ENCODE results near the gene TNRC6B. TPM values are rescaled to one million over a fixed set of nuclear protein-coding genes. Genes with fewer than 3 reads are reported as not detected.
"Not testable (repeated sequence)": the region's sequence is repeated elsewhere in the genome, so short reads cannot be mapped to it uniquely, and the experiment has no call there.

TNRC6B gene
- polyA plus RNA-seq, 3 donors from 2014 or later: 12.9 to 90.1 (median 29.7) TPM

DNA sequence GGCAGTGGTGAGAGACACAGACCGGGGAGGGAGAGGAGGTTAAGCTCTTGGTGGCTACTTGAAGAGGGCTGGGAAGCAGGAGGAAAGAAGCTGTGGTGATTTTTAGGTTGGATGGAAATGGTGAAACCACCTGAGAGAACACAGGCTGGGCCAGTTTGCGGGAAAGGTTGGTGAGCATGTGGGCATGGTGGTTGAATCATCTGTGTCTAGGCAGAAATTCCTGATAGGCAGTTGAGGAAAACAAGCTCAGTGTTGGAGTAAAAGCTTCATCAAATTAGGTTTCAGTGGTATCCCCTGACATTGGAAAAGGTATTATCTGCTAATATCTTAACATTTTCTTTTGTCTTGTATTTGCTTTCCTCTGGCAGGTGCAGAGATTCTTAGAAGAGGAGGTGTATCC is 188.3 kb downstream of the TNRC6B start:
- peaks cover 0 to 1% (median 0%) of the 10 kb centered on the region in 3 donors for H3K27me3 Mint-ChIP-seq (ENCODE audit: low read depth in 3 of 3)
- peaks cover 36 to 59% (median 48%) of the 10 kb centered on the region in 3 donors for H3K36me3 Mint-ChIP-seq
- no peak overlapping the region for H3K4me3 Mint-ChIP-seq
- peaks cover 3 to 6% of the 10 kb centered on the region in 2 donors for H3K4me1 Mint-ChIP-seq
- H3K9me3 Mint-ChIP-seq: no peaks in the 10 kb centered on the region
- DNase-seq: no peak
- H3K27ac Mint-ChIP-seq: no peak overlapping the region

- Mint-ChIP-seq H3K4me1 (peaks cover 12% of the 10 kb centered on the region in 2 donors), H3K27ac (no peak overlapping the region), H3K9me3 (no peaks in the 10 kb centered on the region), H3K27me3 (ENCODE audit: low read depth in 3 of 3) (peaks cover 0 to 3% (median 0%) of the 10 kb centered on the region in 3 donors), H3K4me3 (no peak overlapping the region), H3K36me3 (peaks cover 24 to 47% (median 35%) of the 10 kb centered on the region in 3 donors)
- DNase-seq: no peak
These were observed 189.6 kb downstream of the TNRC6B start for GRCh38 chr22:40367342-40367741.

DNA sequence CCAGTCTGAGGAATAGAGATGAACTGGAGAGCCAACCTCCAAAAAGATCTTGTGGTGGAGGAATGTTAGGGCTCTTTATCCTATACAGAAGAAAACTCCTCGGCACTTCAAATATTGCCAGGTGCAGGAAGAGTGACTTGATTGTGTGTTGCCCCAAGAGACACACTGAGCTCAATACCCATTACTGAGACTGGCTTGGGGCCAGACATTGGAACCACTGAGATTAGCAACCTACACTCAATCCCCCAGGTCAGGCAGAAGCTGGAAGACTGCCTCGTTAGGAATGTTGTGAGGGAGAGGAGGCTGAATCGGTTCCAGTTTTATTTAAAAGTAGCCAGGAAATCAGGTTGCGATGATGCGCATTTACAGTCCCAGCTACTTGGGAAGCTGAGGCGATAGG is 190.3 kb downstream of the TNRC6B start:
- Mint-ChIP-seq H3K36me3 (peaks cover 20 to 40% (median 30%) of the 10 kb centered on the region in 3 donors), H3K27me3 (ENCODE audit: low read depth in 3 of 3) (peaks cover 0 to 3% (median 0%) of the 10 kb centered on the region in 3 donors), H3K4me3 (peak overlapping the region in 2 of 5 donors; percentile 21 to 56), H3K27ac (peak overlapping the region in 1 of 6 donors; percentile 10), H3K4me1 (peaks cover 17 to 19% of the 10 kb centered on the region in 2 donors), H3K9me3 (no peaks in the 10 kb centered on the region)
- DNase-seq: no peak

DNA sequence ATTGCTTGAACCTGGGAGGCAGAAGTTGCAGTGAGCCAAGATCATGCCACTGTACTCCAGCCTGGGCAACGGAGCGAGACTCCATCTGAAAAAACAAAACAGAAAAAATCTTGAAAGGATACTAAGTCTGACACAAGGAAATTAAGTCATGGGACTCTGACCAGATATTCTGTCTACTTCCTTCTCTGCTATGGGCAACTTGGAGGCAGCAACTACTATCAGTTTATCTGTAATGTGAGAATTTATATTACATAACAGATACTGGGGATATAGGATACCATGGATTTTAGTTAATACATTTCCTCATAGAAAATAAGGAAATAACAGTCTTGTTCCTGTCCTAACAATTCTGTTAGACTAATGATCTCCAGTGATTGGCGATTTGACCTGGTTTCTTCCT is 191.1 kb downstream of the TNRC6B start:
- peaks cover 17 to 32% (median 27%) of the 10 kb centered on the region in 3 donors for H3K36me3 Mint-ChIP-seq

GRCh38 chr22:40374567-40374966 is 196.8 kb downstream of the TNRC6B start:
- Mint-ChIP-seq H3K27ac (no peak overlapping the region), H3K4me3 (no peak overlapping the region)

More for the DNA sequence above, 191.1 kb downstream of the TNRC6B start:
- Mint-ChIP-seq H3K4me3 (no peak overlapping the region), H3K4me1 (peaks cover 19 to 20% of the 10 kb centered on the region in 2 donors), H3K27ac (no peak overlapping the region), H3K27me3 (ENCODE audit: low read depth in 3 of 3) (peaks cover 0 to 3% (median 0%) of the 10 kb centered on the region in 3 donors), H3K9me3 (no peaks in the 10 kb centered on the region)
- no peak for DNase-seq

DNA sequence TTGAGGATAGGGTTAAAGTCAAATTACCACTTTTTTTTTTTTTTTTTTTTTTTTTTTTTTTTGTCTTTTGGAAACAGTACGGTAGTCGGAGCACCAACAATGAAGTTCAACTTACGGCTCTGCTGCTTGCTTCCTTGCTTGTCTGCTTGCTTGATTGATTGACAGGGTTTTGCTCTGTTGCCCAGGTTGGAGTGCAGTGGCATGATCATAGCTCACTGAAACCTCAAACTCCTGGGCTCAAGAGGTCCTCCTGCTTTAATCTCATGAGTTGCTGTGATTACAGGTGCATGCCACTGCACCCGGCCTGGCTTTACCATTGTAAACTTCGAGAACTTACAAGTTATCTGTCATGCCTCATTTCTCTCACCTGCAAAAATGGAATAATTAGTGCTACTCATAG is 198.4 kb downstream of the TNRC6B start:
- Mint-ChIP-seq H3K4me1 (peaks cover 20 to 29% of the 10 kb centered on the region in 2 donors), H3K27me3 (ENCODE audit: low read depth in 3 of 3) (peaks cover 0 to 1% (median 1%) of the 10 kb centered on the region in 3 donors), H3K4me3 (no peak overlapping the region), H3K9me3 (no peaks in the 10 kb centered on the region), H3K36me3 (peaks cover 0 to 8% (median 0%) of the 10 kb centered on the region in 3 donors), H3K27ac (peak overlapping the region in 1 of 6 donors; percentile 22)
- DNase-seq: no peak

More at GRCh38 chr22:40374567-40374966, 196.8 kb downstream of the TNRC6B start:
- Mint-ChIP-seq H3K4me1 (peaks cover 24 to 33% of the 10 kb centered on the region in 2 donors), H3K36me3 (peaks cover 0 to 8% (median 0%) of the 10 kb centered on the region in 3 donors), H3K9me3 (no peaks in the 10 kb centered on the region), H3K27me3 (ENCODE audit: low read depth in 3 of 3) (peaks cover 0 to 1% (median 1%) of the 10 kb centered on the region in 3 donors)
- no peak for DNase-seq

GRCh38 chr22:40377931-40378330 is 200.2 kb downstream of the TNRC6B start:
- H3K9me3 Mint-ChIP-seq: no peaks in the 10 kb centered on the region
- peaks cover 0 to 8% (median 0%) of the 10 kb centered on the region in 3 donors for H3K36me3 Mint-ChIP-seq
- H3K4me3 Mint-ChIP-seq: no peak overlapping the region
- no peak for DNase-seq
- no peak overlapping the region for H3K27ac Mint-ChIP-seq
- peaks cover 10 to 15% of the 10 kb centered on the region in 2 donors for H3K4me1 Mint-ChIP-seq
- peaks cover 0 to 1% (median 0%) of the 10 kb centered on the region in 3 donors for H3K27me3 Mint-ChIP-seq (ENCODE audit: low read depth in 3 of 3)

DNA sequence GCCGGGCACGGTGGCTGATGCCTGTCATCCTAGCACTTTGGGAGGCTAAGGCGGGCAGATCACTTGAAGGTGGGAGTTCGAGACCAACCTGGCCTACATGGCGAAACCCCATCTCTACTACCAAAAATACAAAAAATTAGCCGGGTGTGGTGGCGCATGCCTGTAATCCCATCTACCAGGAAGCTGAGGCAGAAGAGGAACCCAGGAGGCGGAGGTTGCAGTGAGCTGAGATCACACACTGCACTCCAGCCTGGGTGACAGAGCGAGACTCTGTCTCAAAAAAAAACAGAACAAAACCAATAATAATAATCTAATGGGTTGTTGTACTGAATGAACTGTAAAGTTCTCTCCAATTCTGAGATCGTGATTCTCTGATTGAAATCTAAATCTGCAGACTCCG is 200.7 kb downstream of the TNRC6B start:
- H3K4me3 Mint-ChIP-seq; H3K27ac Mint-ChIP-seq; DNase-seq; H3K9me3 Mint-ChIP-seq; H3K27me3 Mint-ChIP-seq (ENCODE audit: low read depth in 3 of 3); H3K36me3 Mint-ChIP-seq: not testable (repeated sequence)
- peaks cover 9 to 17% of the 10 kb centered on the region in 2 donors for H3K4me1 Mint-ChIP-seq

DNA sequence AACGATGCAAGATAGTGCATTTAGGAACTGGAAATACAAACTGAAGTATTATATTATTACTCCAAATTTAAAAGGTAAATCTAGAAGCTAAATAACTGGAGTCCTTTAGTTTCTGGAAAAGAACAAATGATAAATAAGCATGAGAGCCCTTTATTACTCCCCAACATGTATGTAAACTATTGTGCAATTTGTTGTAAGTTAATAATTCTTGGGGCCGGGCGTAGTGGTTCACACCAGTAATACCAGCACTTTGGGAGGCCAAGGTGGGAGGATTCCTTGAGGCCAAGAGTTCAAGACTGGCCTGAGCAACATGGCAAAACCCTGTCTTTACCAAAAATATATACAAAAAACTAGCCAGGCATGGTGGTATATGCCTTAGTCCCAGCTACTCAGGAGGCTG is 203.7 kb downstream of the TNRC6B start:
- Mint-ChIP-seq H3K9me3 (no peaks in the 10 kb centered on the region), H3K36me3 (peaks cover 0 to 15% (median 0%) of the 10 kb centered on the region in 3 donors), H3K4me1 (peaks cover 26 to 36% of the 10 kb centered on the region in 2 donors), H3K27ac (no peak overlapping the region), H3K4me3 (no peak overlapping the region), H3K27me3 (ENCODE audit: low read depth in 3 of 3) (no peaks in the 10 kb centered on the region)
- DNase-seq: no peak

DNA sequence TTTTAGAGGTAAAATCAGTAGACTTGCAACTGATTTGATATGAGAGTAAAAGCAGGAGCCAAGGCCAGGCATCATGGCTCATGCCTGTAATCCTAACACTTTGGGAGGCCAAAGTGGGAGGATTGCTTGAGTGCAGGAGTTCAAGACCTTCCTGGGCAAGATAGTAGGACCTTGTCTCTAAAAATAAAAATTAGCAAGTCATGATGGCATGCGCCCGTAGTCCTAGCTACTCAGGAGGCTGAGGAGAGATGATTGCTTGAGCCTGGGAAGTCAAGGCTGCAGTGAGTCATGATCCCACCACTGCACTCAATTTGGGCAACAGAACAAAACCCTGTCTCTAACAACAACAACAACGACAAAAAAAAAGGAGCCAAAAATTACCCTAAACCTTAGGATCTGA is 206.2 kb downstream of the TNRC6B start:
- peak overlapping the region in 4 of 6 donors; percentile 9 to 48 (median 24) for H3K27ac Mint-ChIP-seq
- no peaks in the 10 kb centered on the region for H3K9me3 Mint-ChIP-seq
- H3K27me3 Mint-ChIP-seq (ENCODE audit: low read depth in 3 of 3): no peaks in the 10 kb centered on the region
- no peak for DNase-seq
- H3K4me1 Mint-ChIP-seq: peaks cover 27 to 55% of the 10 kb centered on the region in 2 donors
- peak overlapping the region in 2 of 5 donors; percentile 31 to 37 for H3K4me3 Mint-ChIP-seq
- H3K36me3 Mint-ChIP-seq: peaks cover 0 to 14% (median 5%) of the 10 kb centered on the region in 3 donors

- Mint-ChIP-seq H3K4me1 (peaks cover 23 to 51% of the 10 kb centered on the region in 2 donors), H3K9me3 (no peaks in the 10 kb centered on the region), H3K27me3 (ENCODE audit: low read depth in 3 of 3) (no peaks in the 10 kb centered on the region), H3K27ac (peak overlapping the region; percentile 59 to 88 (median 77)), H3K36me3 (peaks cover 0 to 11% (median 5%) of the 10 kb centered on the region in 3 donors), H3K4me3 (peak overlapping the region; percentile 82 to 89 (median 85))
- peak in 2 of 3 donors; percentile 10 to 26 for DNase-seq
These were observed 207.5 kb downstream of the TNRC6B start for GRCh38 chr22:40385036-40385782.

Other genes with a start within 250 kb of the TNRC6B start
- gene TMA7B, start 217.5 kb upstream of the TNRC6B start, polyA plus RNA-seq: 1 to 10 TPM in 2 of 3 donors, not detected in 1; 1.4 to 2.1 TPM
- not detected for gene FAM83F, start 183.0 kb upstream of the TNRC6B start, polyA plus RNA-seq
- gene ADSL, start 168.6 kb downstream of the TNRC6B start, polyA plus RNA-seq: 10 to 100 TPM; 57.5 to 59.7 (median 59.3) TPM
- gene SGSM3, start 192.7 kb downstream of the TNRC6B start, polyA plus RNA-seq: 10 to 100 TPM; 51.7 to 67.5 (median 59.5) TPM